GM18951 (cell line): Measurements from ENCODE around the gene SEPTIN11.

Source experiments
- POLR2A ChIP-seq: IDR thresholded peaks from 4 replicates; pipeline ENCODE4 v1.6.1; 2011; ENCODE audit warnings: mild to moderate bottlenecking; ENCODE audit not compliant: insufficient read length, insufficient read depth; ENCODE audit errors: extremely low read depth
- in situ Hi-C: fragments of 300-500 bp; cut with MboI; formaldehyde crosslinking; loops from one replicate; pipeline ENCODE4 v1.12.0; 2022; ENCODE audit warnings: low sequenced_read_pairs, mixed read lengths, inconsistent platforms; ENCODE audit not compliant: unreplicated experiment

The SEPTIN11 gene

DNA sequence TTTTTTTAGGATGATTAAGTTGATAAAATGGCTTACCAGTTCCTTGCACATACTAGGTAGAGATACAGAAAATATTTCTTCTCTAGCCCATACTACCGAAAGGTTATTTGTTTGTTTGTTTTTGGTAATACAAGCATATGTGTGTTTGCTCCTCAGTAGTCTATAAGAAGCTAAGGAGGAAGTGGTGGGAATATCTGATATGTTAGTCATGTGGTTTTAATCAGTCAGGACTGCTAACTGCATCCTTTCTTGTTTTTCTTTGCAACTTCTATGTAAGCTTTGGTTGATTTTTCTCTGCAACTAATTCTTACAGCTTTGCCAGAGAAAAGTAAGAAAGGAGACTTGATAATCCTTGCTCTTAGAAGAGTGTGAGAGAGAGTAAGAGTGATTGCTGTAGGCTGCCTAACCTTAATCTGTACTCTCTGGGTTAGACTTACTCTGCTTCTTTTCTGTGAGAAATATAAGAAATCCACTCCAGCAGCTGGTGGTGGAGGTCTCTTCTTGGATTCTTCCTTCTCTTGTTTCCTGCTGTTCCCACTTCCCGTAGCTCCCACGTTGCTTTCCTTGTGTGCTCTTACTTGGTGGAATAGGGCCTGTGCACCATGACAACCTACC is 28.3 kb downstream of the SEPTIN11 start:
- no peak for TF ChIP-seq POLR2A
- in situ Hi-C loops, result no loop called here

GRCh38 chr4:76979236-76979635 is 29.7 kb downstream of the SEPTIN11 start:
- TF ChIP-seq POLR2A, result no peak
- in situ Hi-C loops, result no loop called here

- in situ Hi-C loops, result no loop called here
- no peak for TF ChIP-seq POLR2A
Measured at GRCh38 chr4:76980261-76980660, 30.7 kb downstream of the SEPTIN11 start.

DNA sequence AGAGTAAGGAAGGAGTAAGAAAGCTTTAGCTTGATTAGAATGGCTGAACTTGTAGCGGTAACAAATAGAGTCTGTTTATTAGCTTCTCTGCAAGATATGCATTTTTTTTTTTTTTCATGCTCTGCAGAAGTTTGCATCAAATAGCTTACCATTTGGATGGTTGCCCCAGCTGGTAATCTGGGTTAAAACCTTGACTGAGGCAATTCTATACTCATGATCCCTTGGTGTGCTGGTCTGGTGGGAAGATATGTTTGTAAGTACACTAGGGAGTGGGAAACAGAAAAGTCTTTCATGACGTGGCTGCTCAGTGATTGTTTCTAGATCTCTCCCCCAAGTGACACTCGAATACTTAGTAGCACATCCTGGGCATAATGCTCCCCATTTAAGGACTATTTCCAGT is 32.1 kb downstream of the SEPTIN11 start:
- in situ Hi-C loops, result no loop called here

GRCh38 chr4:76982638-76983584 is 33.4 kb downstream of the SEPTIN11 start:
- in situ Hi-C loops, result no loop called here
- TF ChIP-seq POLR2A, result no peak

More for the DNA sequence above, 32.1 kb downstream of the SEPTIN11 start:
- TF ChIP-seq POLR2A, result no peak

DNA sequence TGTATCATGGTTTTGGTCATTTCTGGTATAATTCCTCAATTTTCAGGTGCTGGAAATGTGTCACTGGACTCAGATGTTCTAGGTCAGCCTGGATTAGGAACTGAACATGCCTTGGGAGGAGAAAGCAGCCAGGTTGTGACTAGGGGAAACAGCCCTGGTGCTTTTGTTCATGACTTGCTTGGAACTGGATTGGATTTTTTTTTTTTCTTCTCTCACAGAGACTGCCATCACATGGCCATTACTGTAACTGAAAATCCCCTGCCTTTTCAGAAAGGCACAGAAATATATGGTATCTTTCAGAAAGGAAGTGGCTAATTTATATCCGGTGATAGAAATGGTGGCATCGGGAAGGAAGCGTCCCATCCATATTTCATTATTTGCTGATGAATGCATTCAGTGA is 34.6 kb downstream of the SEPTIN11 start:
- no peak for TF ChIP-seq POLR2A
- in situ Hi-C loops, result no loop called here

DNA sequence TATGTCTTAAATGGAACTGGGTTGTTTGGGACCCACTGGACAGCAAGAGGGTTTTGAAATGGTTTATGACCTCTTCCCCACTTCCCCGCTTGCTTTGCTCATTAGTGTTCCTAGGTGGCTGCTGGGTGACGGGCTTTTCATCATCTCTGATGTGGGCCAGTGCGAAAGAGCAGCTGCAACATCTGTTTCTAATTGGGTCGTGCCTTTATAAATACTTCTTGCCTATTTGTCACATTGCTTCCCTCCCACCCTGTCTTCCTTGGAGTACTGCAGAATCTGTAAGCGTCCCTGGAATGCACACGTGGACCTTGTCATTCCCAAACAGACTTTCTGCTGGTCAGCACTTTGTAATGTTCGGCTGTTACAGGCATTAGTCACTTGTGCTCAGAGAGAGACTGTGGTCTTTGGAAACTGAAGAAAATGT is 35.2 kb downstream of the SEPTIN11 start:
- in situ Hi-C loops, result no loop called here
- no peak for TF ChIP-seq POLR2A

- no peak for TF ChIP-seq POLR2A
- in situ Hi-C loops, result no loop called here
Measured at GRCh38 chr4:76987153-76987591, 37.6 kb downstream of the SEPTIN11 start.

GRCh38 chr4:76987685-76988084 is 38.1 kb downstream of the SEPTIN11 start:
- no peak for TF ChIP-seq POLR2A
- in situ Hi-C loops, result no loop called here

GRCh38 chr4:76989391-76990061 is 40.0 kb downstream of the SEPTIN11 start:
- in situ Hi-C loops, result no loop called here
- TF ChIP-seq POLR2A, result no peak

DNA sequence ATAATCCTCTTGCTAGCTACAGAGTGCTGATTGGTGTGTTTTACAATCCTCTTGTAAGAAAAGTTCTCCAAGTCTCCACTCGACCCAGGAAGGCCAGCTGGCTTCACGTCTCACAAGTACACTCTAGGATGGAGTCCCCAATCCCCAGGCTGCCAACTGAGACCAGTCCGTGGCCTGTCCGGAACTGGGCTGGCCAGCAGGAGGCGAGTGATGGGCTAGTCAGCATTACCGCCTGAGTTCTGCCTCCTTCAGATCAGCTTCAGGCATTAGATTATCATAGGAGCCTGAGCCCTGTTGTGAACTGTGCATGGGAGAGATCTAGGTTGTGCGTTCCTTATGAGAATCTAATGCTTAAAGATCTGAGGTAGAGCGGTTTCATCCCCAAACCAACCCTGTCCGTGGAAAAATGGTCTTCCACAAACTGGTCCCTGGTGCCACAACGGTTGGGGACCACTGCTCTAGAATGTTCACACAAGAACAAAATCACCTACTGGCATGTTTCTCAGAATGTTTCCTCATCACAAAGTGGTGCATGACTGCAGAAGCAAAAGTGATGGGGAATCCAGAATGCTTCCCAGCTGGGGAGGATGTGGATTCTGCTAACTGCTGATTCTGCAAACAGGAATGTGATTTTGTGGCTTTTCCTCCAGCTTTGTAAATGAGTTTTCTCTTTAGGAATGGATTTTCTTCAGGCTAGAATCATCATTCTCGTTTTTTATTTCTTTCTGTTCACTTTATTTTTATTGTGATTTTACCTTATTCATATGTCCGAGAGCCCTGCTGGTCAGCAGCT is 40.9 kb downstream of the SEPTIN11 start:
- no peak for TF ChIP-seq POLR2A
- in situ Hi-C loops, result no loop called here

- no peak for TF ChIP-seq POLR2A
- in situ Hi-C loops, result no loop called here
Measured at GRCh38 chr4:76991161-76991660, 41.7 kb downstream of the SEPTIN11 start.
